Esophagus muscularis mucosa (tissue), 4 donors: ENCODE results near the gene SH3TC2. TPM values are rescaled to one million over a fixed set of nuclear protein-coding genes. Genes with fewer than 3 reads are reported as not detected.

Experiments used
- DNase-seq: peaks from one replicate; pipeline ENCODE4 v3.0.0-alpha.2; 2017; ENCODE audit errors: extremely low spot score
- H3K27ac ChIP-seq, 4 donors: fragments of 200-600 bp; sonication (generic); replicated peaks in 1 of 4; 1 replicate in 3 of 4; 2 replicates in 1 of 4; pipeline ENCODE4 v1.5.1; 2016 to 2019; ENCODE audit warnings: mild to moderate bottlenecking in 1 of 4
- H3K27me3 ChIP-seq, 4 donors: fragments of 200-600 bp; sonication (generic); one replicate each; pipeline versions ENCODE4 v1.5.1 to v1.6.0; 2016 to 2019
- H3K36me3 ChIP-seq, 4 donors: fragments of 200-600 bp; sonication (generic); one replicate each; pipeline ENCODE4 v1.5.1; 2016 to 2019
- H3K4me1 ChIP-seq, 4 donors: fragments of 200-600 bp; sonication (generic); one replicate each; pipeline ENCODE4 v1.5.1; 2016 to 2019
- H3K4me3 ChIP-seq, 4 donors: fragments of 200-600 bp; sonication (generic); 1 replicate in 2 of 4; 2 replicates in 2 of 4; pipeline ENCODE4 v1.5.1; 2016 to 2019; ENCODE audit warnings: mild to moderate bottlenecking in 4 of 4, moderate library complexity in 1 of 4
- H3K9me3 ChIP-seq, 4 donors: fragments of 200-600 bp; sonication (generic); 1 replicate in 3 of 4; 2 replicates in 1 of 4; pipeline ENCODE4 v1.5.1; 2016 to 2019
- EP300 ChIP-seq: sonication (generic); formaldehyde crosslinking; IDR thresholded peaks from one replicate; pipeline ENCODE4 v1.6.1; 2017; ENCODE audit warnings: antibody characterized with exemption
- POLR2A ChIP-seq: fragments of 450-650 bp; IDR thresholded peaks from one replicate; pipeline ENCODE4 v1.6.1; 2017; ENCODE audit warnings: antibody characterized with exemption, moderate library complexity, mild to moderate bottlenecking, low read depth
- POLR2AphosphoS5 ChIP-seq, 2 donors: sonication (generic); formaldehyde crosslinking; IDR thresholded peaks; one replicate each; pipeline ENCODE4 v1.6.1; 2017; ENCODE audit warnings: antibody characterized with exemption in 2 of 2
- WGBS: methylation state at CpG from one replicate; pipeline ENCODE4 v1.1.5; 2018; 5-methylcytosine and 5-hydroxymethylcytosine counted together
- intact Hi-C: fragments of 100-400 bp; cut with DNase I; formaldehyde crosslinking; loops from one replicate; pipeline ENCODE4 v1.15.1; 2023
- total RNA-seq, 4 donors: library from RNA; depleted of rRNA; stranded (reverse); fragments of >200 nt; gene quantifications; one replicate each; pipeline versions ENCODE4 v1.1.0 to v1.2.1, GENCODE V29; 2016
- TF ChIP-seq, protein P1 (sequence below), 3 experiments: fragments of 200-600 bp in 2 of 3; fragments of 450-650 bp in 1 of 3; sonication (generic) in 2 of 3; IDR thresholded peaks; one replicate each; pipeline ENCODE4 v1.5.1; 2017 to 2019; ENCODE audit warnings: antibody characterized with exemption in 3 of 3, mild to moderate bottlenecking in 2 of 3, moderate library complexity in 1 of 3

SH3TC2 gene
- total RNA-seq, 4 donors from 2014 or later = 0.84 to 2.4 (median 1.7) TPM

DNA sequence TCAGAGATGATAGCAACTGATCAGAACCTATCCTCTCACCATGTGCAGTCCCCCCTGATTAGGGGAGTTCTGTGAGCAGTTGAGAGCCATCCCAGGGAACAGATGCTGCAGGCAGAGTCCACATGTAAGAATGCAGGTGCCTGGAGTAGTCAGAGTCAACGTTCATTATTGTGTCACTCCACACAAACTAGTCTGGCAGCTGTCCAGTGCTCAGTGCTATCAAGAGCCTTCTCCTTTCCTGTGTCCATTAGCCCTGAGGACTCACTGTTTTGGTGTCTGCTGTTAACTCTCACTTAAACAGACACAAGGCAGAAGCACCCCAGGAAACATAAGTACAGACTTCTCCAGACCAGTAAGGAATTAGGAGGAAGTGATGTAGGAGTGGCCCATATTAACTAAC, 2.5 kb downstream of the SH3TC2 start:
- Histone ChIP-seq H3K27me3 (no peaks in the 10 kb centered on the region), H3K9me3 (peaks cover 0 to 8% (median 0%) of the 10 kb centered on the region in 4 donors), H3K36me3 (no peaks in the 10 kb centered on the region), H3K27ac (no peak overlapping the region), H3K4me1 (peaks cover 16 to 51% (median 29%) of the 10 kb centered on the region in 4 donors), H3K4me3 (no peak overlapping the region)
- DNase-seq = peak; percentile 53
- WGBS = 14% methylated on average over 1 of the region's 1 CpG
- TF ChIP-seq POLR2A (no peak), POLR2AphosphoS5 (IDR thresholded peaks at IDR 0.05) (no peak), EP300 (no peak)
- TF ChIP-seq, protein P1, sequence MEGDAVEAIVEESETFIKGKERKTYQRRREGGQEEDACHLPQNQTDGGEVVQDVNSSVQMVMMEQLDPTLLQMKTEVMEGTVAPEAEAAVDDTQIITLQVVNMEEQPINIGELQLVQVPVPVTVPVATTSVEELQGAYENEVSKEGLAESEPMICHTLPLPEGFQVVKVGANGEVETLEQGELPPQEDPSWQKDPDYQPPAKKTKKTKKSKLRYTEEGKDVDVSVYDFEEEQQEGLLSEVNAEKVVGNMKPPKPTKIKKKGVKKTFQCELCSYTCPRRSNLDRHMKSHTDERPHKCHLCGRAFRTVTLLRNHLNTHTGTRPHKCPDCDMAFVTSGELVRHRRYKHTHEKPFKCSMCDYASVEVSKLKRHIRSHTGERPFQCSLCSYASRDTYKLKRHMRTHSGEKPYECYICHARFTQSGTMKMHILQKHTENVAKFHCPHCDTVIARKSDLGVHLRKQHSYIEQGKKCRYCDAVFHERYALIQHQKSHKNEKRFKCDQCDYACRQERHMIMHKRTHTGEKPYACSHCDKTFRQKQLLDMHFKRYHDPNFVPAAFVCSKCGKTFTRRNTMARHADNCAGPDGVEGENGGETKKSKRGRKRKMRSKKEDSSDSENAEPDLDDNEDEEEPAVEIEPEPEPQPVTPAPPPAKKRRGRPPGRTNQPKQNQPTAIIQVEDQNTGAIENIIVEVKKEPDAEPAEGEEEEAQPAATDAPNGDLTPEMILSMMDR (IDR thresholded peaks at IDR 0.05) = no peak
- intact Hi-C loops = no loop called here

DNA sequence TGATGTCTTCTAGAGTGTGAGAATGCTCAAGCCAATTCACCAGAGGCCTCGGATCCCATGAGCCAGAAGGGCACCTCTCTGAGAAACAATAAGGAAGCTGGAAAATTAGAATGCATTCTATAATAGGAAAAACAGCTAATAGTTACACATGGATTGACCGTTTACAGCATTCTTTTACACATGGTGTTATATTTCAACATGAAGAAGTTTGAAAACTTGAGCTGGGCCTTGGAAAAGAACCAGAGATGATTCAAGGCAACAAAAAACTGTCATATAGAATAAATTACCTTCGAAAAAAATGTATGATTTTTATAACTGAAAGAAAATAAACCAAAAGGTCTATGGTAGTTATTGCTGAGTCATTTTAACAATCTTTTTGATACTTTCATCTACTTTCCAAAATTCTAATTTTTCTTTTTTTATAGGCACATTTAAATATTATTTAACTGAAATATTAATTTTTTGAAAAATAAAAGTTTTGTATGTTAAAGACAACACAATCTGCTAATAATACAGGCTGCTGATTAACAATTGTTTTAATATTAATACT, 6.2 kb downstream of the SH3TC2 start:
- Histone ChIP-seq H3K9me3 (peaks cover 0 to 8% (median 0%) of the 10 kb centered on the region in 4 donors), H3K4me3 (no peak overlapping the region), H3K27ac (no peak overlapping the region), H3K36me3 (no peaks in the 10 kb centered on the region), H3K27me3 (no peaks in the 10 kb centered on the region), H3K4me1 (peaks cover 6 to 22% (median 14%) of the 10 kb centered on the region in 4 donors)
- DNase-seq = peak; percentile 31
- WGBS = 77% methylated on average over 3 of the region's 3 CpGs
- TF ChIP-seq POLR2AphosphoS5 (IDR thresholded peaks at IDR 0.05) = no peak
- no peak for TF ChIP-seq EP300
- TF ChIP-seq, protein P1 (IDR thresholded peaks at IDR 0.05) = no peak
- no peak for TF ChIP-seq POLR2A
- intact Hi-C loops = no loop called here

GRCh38 chr5:149054416-149054815, 8.4 kb downstream of the SH3TC2 start:
- 52% methylated on average over 2 of the region's 2 CpGs for WGBS
- no peak overlapping the region for H3K4me3 ChIP-seq
- peaks cover 4 to 9% (median 7%) of the 10 kb centered on the region in 4 donors for H3K4me1 ChIP-seq
- no peaks in the 10 kb centered on the region for H3K36me3 ChIP-seq
- DNase-seq = peak; percentile 74
- no peaks in the 10 kb centered on the region for H3K27me3 ChIP-seq
- peaks cover 0 to 8% (median 0%) of the 10 kb centered on the region in 4 donors for H3K9me3 ChIP-seq
- intact Hi-C loops = no loop called here
- H3K27ac ChIP-seq = no peak overlapping the region
- TF ChIP-seq POLR2AphosphoS5 (IDR thresholded peaks at IDR 0.05) = no peak
- TF ChIP-seq POLR2A = no peak
- TF ChIP-seq EP300 = no peak
- TF ChIP-seq, protein P1 (IDR thresholded peaks at IDR 0.05) = no peak

GRCh38 chr5:149053072-149053695, 9.7 kb downstream of the SH3TC2 start:
- TF ChIP-seq, protein P1 (IDR thresholded peaks at IDR 0.05) = no peak
- TF ChIP-seq EP300 = no peak
- TF ChIP-seq POLR2AphosphoS5 (IDR thresholded peaks at IDR 0.05) = no peak
- TF ChIP-seq POLR2A = no peak
- Histone ChIP-seq H3K27me3 (no peaks in the 10 kb centered on the region), H3K4me1 (peaks cover 4 to 9% (median 7%) of the 10 kb centered on the region in 4 donors), H3K9me3 (peaks cover 0 to 6% (median 0%) of the 10 kb centered on the region in 4 donors), H3K27ac (no peak overlapping the region), H3K36me3 (no peaks in the 10 kb centered on the region), H3K4me3 (no peak overlapping the region)
- peak; percentile 47 for DNase-seq
- WGBS = 53% methylated on average over 2 of the region's 2 CpGs
- intact Hi-C loops = no loop called here
